HepG2 (cell line): ENCODE measurements around the gene NUDT3. TPM values are rescaled to one million over a fixed set of nuclear protein-coding genes. Genes with fewer than 3 reads are reported as not detected.
A peak's percentile ranks its signal among the peaks of the same experiment; 100 is the strongest.

Experiments
- ASH2L ChIP-seq: fragments of 300-600, 200-600 bp; sonication (generic); IDR thresholded peaks from 2 replicates; pipeline ENCODE4 v1.7.0; 2017; ENCODE audit warnings: low read depth, mild to moderate bottlenecking, moderate library complexity, mixed read lengths, low read length; ENCODE audit not compliant: insufficient read length
- ATF4 ChIP-seq, 2 experiments: fragments of 450-650 bp in 1 of 2; sonication (generic) in 1 of 2; formaldehyde crosslinking; IDR thresholded peaks; 2 replicates each; pipeline versions ENCODE4 v1.5.0 to v1.8.0; 2020 to 2022; ENCODE audit warnings: mild to moderate bottlenecking in 1 of 2, missing genetic modification reagents in 1 of 2
- ATRX ChIP-seq: sonication (generic); formaldehyde crosslinking; IDR thresholded peaks from 2 replicates; pipeline ENCODE4 v1.4.0; 2020; ENCODE audit warnings: missing genetic modification reagents, borderline replicate concordance
- CBFB ChIP-seq: sonication (generic); formaldehyde crosslinking; IDR thresholded peaks from 2 replicates; pipeline ENCODE4 v1.4.0; 2020; ENCODE audit warnings: missing genetic modification reagents
- FOXO4 ChIP-seq: sonication (generic); formaldehyde crosslinking; conservative IDR thresholded peaks from 2 replicates; pipeline ENCODE4 v1.8.1; 2023; ENCODE audit warnings: missing genetic modification reagents
- MLXIP ChIP-seq: sonication (generic); formaldehyde crosslinking; IDR thresholded peaks from 2 replicates; pipeline ENCODE4 v1.9.0; 2021; ENCODE audit warnings: missing genetic modification reagents, borderline replicate concordance
- PRDM4 ChIP-seq: sonication (generic); formaldehyde crosslinking; IDR thresholded peaks from 2 replicates; pipeline ENCODE4 v1.9.0; 2021; ENCODE audit warnings: missing genetic modification reagents, borderline replicate concordance
- RFXANK ChIP-seq: IDR thresholded peaks from 2 replicates; pipeline ENCODE4 v1.6.1; 2016
- TBP ChIP-seq: sonication (generic); formaldehyde crosslinking; IDR thresholded peaks from 2 replicates; pipeline ENCODE4 v1.5.0; 2020; ENCODE audit warnings: missing genetic modification reagents
- ZBTB44 ChIP-seq: sonication (generic); formaldehyde crosslinking; IDR thresholded peaks from 2 replicates; pipeline ENCODE4 v1.4.0; 2020; ENCODE audit warnings: missing genetic modification reagents
- ZNF12 ChIP-seq: sonication (generic); formaldehyde crosslinking; IDR thresholded peaks from 2 replicates; pipeline ENCODE4 v1.5.0; 2020; ENCODE audit warnings: missing genetic modification reagents
- ZNF362 ChIP-seq: sonication (generic); formaldehyde crosslinking; IDR thresholded peaks from 2 replicates; pipeline ENCODE4 v1.4.0; 2020; ENCODE audit warnings: missing genetic modification reagents, mild to moderate bottlenecking, borderline replicate concordance
- ZNF446 ChIP-seq: sonication (generic); formaldehyde crosslinking; IDR thresholded peaks from 2 replicates; pipeline ENCODE4 v1.5.0; 2020; ENCODE audit warnings: mild to moderate bottlenecking, missing genetic modification reagents
- ZNF639 ChIP-seq: conservative IDR thresholded peaks from 2 replicates; pipeline ENCODE4 v1.6.1; 2018; ENCODE audit warnings: missing genetic modification reagents
- polyA plus RNA-seq, 8 experiments: library from polyadenylated mRNA; depleted of rRNA in 3 of 8; stranded (reverse) in 7 of 8; unstranded in 1 of 8; fragments of >200 nt; fragmentation: Illumina TruSeq in 4 of 8; extraction: Trizol in 4 of 8; gene quantifications; 2 replicates each; pipeline versions ENCODE4 v1.2.1 to v1.2.3, GENCODE V29; 2011 to 2016; ENCODE audit warnings: low read depth in 4 of 8, missing spikeins in 1 of 8, mixed read lengths in 1 of 8; ENCODE audit not compliant: insufficient read depth in 1 of 8
- total RNA-seq, 5 experiments: library from RNA; depleted of rRNA; stranded (reverse); fragments of >200 nt; fragmentation: Illumina TruSeq; extraction: Trizol; gene quantifications; 2 replicates each; pipeline ENCODE4 v1.2.3, GENCODE V29; 2016; ENCODE audit warnings: low read depth in 1 of 5

Gene NUDT3
- total and polyA plus RNA-seq, 2 of the 13 experiments (the other 11 are each of a cell fraction or from before 2014, with no cell fraction given) = 20.2 to 20.6 TPM

GRCh38 chr6:34237722-34238584, 154.5 kb downstream of the NUDT3 start (continued):
- TF ChIP-seq ZNF12 (CRISPR knock-in tag) = peak; percentile 84
- TF ChIP-seq MLXIP (CRISPR knock-in tag) = peak; percentile 94
- TF ChIP-seq ASH2L = peak; percentile 66
- TF ChIP-seq TBP = no peak
- TF ChIP-seq ZNF639 (CRISPR knock-in tag) = no peak; the same call in 1 of the 2 replicates
- 0 out of 2 replicates have a peak, but pooled peaks have one; percentile 75 for TF ChIP-seq RFXANK (CRISPR knock-in tag)
- TF ChIP-seq ZNF446 (CRISPR knock-in tag) = peak; percentile 99
- no peak for TF ChIP-seq FOXO4 (CRISPR knock-in tag)
- peak; percentile 86 for TF ChIP-seq ZBTB44
- TF ChIP-seq PRDM4 = 0 out of 2 replicates have a peak, but pooled peaks have one; percentile 49
- TF ChIP-seq ATRX (CRISPR knock-in tag) = no peak
- TF ChIP-seq ATF4 (CRISPR knock-in tag; IDR thresholded peaks at IDR 0.05) = 0 out of 4 replicates have a peak, but pooled peaks of 1 of the 2 experiments have one; percentile 48
- peak; percentile 49; the same call in 1 of the 2 replicates for TF ChIP-seq ZNF362 (CRISPR knock-in tag)
- TF ChIP-seq CBFB (CRISPR knock-in tag) = peak; percentile 61; the same call in 1 of the 2 replicates
